NCI-H146 (cell line): Measurements from ENCODE around the gene TRABD2B.
A peak's percentile ranks its signal among the peaks of the same experiment; 100 is the strongest.

Experiments used
- DNase-seq: peaks from one replicate; lab custom pipeline; 2025; lab: John Stamatoyannopoulos, UW

The TRABD2B gene

GRCh38 chr1:47795102-47795501 is 202.1 kb downstream of the TRABD2B start:
- DNase-seq: no peak

GRCh38 chr1:47794530-47794929 is 202.7 kb downstream of the TRABD2B start:
- DNase-seq: no peak

- DNase-seq: no peak
Observed at GRCh38 chr1:47794081-47794480, 203.1 kb downstream of the TRABD2B start.

DNA sequence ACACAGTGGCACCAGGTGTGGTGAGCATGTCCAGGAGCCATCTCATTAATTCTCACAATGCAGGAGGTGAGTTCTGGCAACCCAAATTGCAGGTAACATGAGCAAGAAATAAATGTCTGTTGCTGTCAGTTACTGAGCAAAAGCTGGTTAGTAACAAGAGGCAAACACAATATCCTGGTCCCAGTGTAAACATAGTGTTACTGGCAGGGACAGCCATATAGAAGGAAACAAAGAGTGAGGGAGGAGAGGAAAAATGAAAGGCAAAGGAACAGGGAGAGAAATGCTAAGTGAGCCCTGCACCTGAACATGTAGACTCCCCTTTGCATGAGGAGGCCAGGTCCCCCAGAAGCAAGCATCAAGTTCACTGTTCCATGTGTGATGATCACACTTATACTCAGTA is 203.6 kb downstream of the TRABD2B start:
- no peak for DNase-seq

DNA sequence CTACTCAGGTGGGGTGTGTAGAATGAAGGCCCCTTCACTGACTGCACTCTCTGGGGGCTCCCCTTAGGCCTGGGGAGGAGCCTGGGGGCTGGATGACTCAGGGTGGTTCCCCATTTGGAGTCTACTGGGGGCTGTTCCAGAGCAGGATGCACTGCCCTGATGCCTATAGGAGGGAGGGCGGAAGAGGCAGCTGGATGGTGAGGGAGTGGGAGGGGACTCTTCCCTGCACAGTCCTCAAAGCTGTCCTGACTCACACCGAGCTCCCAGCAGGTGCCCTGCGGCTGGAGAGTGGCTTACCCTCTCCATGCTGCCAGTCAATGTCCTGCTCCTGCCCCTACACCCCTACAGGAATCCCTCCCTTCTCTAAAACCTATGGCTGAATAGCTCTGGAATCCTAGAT is 204.4 kb downstream of the TRABD2B start:
- DNase-seq: no peak

- DNase-seq: no peak
Observed at GRCh38 chr1:47791879-47792608, 205.1 kb downstream of the TRABD2B start.

DNA sequence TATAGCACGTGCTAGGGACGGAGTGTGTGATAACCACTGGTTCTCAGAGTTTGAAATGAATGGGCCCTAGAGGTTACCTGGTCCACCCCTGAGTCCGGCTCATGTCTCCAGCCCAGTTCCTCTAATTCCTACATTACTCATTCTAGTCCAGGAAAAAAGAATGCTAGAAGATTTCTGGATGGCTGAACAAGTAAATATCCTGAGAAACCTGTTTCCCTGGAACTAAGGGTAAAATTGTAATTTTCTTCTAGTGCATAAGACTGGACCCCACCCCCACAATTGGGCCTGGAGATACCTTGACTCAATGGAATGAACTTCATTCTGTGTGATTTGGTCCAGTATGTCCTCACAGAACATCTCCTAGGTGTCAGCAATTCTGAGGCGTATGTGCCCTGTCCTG is 208.4 kb downstream of the TRABD2B start:
- no peak for DNase-seq

- no peak for DNase-seq
Observed at GRCh38 chr1:47787560-47787959, 209.6 kb downstream of the TRABD2B start.

GRCh38 chr1:47786316-47786715 is 210.9 kb downstream of the TRABD2B start:
- DNase-seq: no peak

DNA sequence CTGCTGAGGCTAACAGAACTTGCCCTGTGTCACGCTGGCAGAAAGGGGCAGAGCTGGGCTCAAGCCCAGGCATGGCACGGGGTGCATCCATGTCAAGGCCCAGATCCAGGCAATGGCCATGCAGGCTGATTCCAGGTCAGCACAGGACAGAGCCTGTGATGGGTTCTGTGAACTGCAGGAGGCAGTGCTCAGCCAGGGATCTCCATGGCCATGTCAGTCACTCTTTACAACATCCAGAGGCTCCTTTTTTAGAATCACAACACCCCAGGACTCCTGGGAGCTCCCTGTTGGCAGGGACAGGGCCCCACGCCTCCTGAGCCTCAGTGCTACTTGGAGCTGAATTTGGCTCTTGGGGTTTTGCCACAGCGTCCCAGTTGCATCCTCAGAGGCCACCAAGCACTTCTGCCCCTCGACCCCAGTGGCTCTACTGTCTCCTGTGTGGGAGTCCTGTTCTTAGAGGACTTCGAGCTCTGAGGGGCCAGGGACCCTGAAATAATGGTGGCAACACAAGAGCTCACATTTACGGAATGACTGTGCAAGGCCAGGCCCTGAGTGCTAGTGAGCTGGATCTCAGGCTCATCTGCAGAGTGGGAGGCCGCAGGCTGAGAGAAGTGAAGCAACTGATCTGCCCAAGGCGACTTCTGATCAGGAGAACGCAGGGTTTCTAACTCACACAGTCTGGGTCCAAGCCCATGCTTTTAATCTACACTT is 211.5 kb downstream of the TRABD2B start:
- no peak for DNase-seq

DNA sequence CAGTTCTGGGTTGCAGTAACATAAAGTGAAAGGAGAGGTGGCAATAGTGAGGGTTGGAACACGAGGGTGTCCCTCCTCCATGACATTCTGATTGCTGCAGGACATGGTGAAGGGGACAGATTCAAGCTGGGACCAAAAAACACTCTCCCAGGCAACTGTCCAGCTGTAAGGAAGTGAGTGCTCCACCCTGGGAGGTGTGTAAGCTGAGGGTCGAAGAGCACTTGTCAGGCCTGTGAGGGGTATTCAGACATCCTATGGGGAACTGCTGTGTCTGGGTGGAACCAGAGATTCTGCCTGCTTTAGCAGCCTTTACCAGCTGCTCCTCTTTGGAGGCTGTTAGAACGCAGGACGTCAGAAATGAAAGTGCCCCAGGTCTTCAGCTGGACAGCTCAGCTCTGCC is 212.1 kb downstream of the TRABD2B start:
- DNase-seq: no peak

GRCh38 chr1:47784497-47784822 is 212.7 kb downstream of the TRABD2B start:
- no peak for DNase-seq

DNA sequence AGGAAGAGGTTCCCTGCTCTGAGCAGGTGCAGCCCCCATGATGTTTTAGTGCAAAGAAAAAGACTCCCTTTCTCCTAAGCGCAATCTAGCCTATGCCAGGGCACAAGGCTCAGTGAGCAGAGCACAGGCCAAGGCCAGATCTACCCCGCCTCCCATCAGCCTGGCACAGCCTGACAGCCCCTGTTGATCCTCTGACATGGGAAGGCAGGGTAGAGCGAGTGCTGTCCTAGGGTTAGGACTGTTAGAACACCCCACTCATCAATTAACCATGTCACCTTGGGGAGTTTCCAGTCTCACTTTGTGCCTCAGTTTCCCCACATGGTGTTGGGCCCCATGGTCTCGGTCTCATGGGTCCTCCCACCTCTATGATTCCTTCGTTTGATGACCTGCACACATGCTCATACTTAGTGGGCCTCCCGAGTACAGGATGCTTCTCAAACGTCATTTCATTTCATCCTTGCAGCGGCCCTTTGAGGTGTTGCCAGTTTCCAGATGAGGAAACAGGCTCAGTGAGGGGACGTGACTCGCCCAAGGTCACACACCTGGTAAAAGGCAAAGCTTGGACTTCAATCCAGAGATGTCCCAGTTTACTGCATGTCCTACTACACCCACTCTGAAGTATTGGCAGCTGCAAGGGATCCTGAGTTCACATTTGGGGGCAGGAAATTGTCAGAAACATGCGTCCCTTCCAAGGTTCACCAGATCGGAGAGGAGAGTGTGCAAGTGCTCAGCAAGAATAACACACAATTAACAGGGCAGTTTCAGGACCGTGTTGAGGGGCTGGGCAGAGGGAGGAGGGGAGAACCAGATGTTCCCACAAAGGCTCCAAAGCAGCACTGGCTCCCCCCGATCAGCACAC is 213.3 kb downstream of the TRABD2B start:
- no peak for DNase-seq

GRCh38 chr1:47782414-47783166 is 214.6 kb downstream of the TRABD2B start:
- DNase-seq: no peak

DNA sequence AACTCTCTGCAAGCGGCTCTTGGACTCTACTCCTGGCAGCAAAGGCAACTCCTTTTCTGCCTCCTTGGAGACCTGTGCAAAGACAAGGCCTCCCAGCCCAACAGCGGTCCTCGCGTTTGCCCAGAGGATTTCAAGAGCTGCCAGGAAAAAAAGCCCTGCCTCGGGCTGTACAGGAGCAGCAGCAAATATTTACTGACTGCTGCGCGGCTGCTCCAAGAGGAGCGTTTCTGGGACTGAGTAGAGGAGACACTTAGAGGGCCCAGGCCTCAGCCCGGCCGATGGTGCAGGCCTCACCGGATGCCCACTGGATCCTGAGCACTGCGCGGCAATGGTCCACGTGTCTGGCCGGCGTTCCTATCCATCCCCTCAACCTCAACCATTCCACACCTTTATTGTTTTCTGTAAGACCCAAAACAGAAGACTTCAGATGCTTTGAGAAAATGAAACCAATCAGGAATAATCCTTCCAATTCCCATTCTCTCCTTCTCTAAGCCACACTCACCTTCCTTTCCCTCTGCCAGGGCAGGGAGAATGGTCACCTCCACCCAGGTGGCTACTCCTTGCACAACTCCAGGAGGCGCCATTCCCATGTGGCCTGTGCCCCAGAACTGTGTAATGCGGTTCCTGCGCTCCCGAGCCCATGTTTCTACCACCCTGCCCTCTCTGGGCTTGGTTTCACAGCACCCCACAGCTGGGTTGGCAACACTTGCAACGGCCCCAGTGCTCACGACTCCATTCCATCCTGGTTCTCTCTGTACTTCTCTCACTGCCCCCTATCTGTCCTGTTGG is 215.8 kb downstream of the TRABD2B start:
- DNase-seq: peak; percentile 38

- DNase-seq: no peak
Observed at GRCh38 chr1:47780469-47780995, 216.7 kb downstream of the TRABD2B start.

GRCh38 chr1:47779613-47780012 is 217.6 kb downstream of the TRABD2B start:
- peak; percentile 9 for DNase-seq

DNA sequence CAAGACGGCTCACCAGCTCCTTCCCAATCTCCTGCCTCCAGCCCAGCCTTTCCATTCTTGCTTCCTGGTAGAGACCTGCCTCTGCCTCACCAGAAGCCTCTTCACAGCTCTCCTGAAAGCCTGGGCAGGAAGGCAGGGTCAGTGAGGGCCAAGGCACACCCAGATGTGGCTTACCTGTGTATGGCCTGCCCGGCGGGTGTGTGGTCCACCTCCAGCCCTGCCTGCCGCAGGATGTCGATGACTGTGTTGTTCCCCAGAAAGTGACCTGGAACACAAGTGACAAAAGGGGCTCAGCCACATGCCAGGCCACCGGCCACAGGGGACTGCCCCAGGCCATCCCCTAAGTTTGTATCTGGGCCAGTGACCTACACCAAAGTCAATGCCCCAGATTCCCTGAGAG is 218.9 kb downstream of the TRABD2B start:
- DNase-seq: no peak

- no peak for DNase-seq
Observed at GRCh38 chr1:47777322-47777721, 219.9 kb downstream of the TRABD2B start.

DNA sequence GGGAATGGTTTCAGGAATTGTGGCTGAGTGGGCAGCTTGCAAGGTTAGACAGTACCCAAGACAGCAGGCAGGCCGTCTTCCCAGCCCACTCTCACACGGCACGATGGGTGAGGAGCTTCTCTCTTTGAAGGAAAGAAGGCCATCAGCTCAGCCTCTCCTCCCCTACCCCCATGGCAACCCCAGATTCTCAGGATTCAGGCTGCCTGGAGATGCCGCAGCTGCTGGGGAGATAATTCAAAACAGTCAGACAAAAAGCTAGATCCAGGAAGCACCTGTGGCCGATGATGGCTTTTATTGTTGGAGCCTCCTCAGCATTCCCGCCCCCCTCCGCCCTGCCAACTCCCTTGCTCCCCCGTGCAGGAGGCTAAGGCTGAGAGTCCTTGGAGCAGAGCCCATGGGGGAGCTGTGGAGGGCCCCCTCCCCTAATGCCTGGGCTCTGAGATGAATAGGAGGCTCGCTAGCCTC is 220.5 kb downstream of the TRABD2B start:
- DNase-seq: peak; percentile 83
